ENCODE results near the gene NPRL2.

NPRL2 gene

DNA sequence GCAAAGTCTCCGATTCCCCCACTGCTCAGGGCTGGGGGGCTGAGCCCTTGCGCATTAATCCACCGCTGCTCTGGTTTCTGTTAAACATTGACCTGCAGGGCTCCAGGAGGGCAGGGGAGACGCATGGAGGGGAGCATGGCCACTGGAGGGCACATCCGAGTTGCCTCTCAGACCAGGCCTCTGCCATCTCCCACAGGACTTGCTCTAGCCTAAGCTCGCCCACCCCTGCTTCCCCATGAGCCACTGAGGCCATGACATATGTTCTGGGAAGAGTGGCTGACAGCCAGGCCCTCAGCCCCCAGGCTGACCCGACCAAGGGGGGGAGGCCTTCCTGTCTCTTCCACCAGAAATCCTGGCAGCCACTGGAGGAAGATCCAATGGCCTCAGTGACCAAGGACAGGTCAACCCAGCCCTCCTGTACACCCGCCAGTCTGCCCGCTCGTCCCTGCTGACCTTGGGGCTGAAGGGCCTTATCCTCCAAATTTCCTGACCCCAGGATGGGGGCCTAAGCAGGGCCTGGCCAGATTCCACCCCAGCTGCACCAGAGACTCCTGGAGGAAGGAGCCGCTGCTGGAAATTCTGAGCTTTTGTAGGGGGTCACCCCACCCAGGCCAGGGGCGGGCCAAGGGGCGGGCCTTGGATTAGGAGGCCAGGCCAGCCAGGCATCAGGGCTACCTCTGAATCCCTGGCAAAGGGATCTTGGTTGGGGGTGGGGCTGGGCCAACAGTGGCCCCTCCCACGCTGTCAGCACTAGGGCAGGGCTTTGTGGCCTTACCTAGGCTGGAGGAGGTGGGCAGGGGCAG, 47.4 kb downstream of the NPRL2 start, which contains the start of gene HYAL1:
TSS of gene HYAL1 (minus strand) at position 562 of the 803 bp plus-strand sequence. CDS start 618 bp downstream, outside the sequence.
- peaks cover 10% of the 10 kb centered on the region for H3K9me3 ChIP-seq (ENCODE audit: insufficient read depth, low read depth, low read length)
- no peak within 1 kb of the TSS for H3K4me2 ChIP-seq (ENCODE audit: low read length)
- peaks cover 3% of the 10 kb centered on the region for H3K79me2 ChIP-seq (ENCODE audit: control insufficient read depth, insufficient read depth, low read length, poor library complexity)

GRCh38 chr3:50302095-50303012, 48.2 kb downstream of the NPRL2 start:
- peaks cover 24% of the 10 kb centered on the region for H3K79me1 ChIP-seq (ENCODE audit: low read length)
- H3K23ac ChIP-seq (ENCODE audit: low read length), result no peak overlapping the region
- H3K9ac ChIP-seq (ENCODE audit: low read length), result no peak overlapping the region
- H3K4me3 ChIP-seq (ENCODE audit: low read depth, low read length), result no peak overlapping the region
- no peak overlapping the region for H4K91ac ChIP-seq (ENCODE audit: low read depth, low read length)
- H3K4me1 ChIP-seq (ENCODE audit: control insufficient read depth in 1 of 2, insufficient read depth in 2 of 2, low read length in 2 of 2), result peaks cover 19 to 24% of the 10 kb centered on the region in 2 experiments
- no peak overlapping the region for H2BK5ac ChIP-seq (ENCODE audit: low read depth, low read length, poor library complexity)
- peaks cover 3% of the 10 kb centered on the region for H3K79me2 ChIP-seq (ENCODE audit: control insufficient read depth, insufficient read depth, low read length, poor library complexity)
- H3K4ac ChIP-seq (ENCODE audit: low read depth, low read length), result no peak overlapping the region
- no peak overlapping the region for H4K12ac ChIP-seq (ENCODE audit: low read depth, low read length)
- peaks cover 7% of the 10 kb centered on the region for H3K9me3 ChIP-seq (ENCODE audit: insufficient read depth, low read depth, low read length)
- no peaks in the 10 kb centered on the region for H3K27me3 ChIP-seq (ENCODE audit: insufficient read depth, low read length)
- H3K27ac ChIP-seq (ENCODE audit: low read depth, low read length), result no peak overlapping the region
- DNase-seq, result no peak
- H3K36me3 ChIP-seq (ENCODE audit: control insufficient read depth in 1 of 2, insufficient read depth in 2 of 2, low read length in 2 of 2), result no peaks in the 10 kb centered on the region
- no peak overlapping the region for H3K4me2 ChIP-seq (ENCODE audit: low read length)
- H2AK5ac ChIP-seq (ENCODE audit: low read length), result peak overlapping the region; percentile 44
- H4K8ac ChIP-seq (ENCODE audit: low read depth, low read length), result no peak overlapping the region
- H2BK12ac ChIP-seq (ENCODE audit: low read length), result no peak overlapping the region
- no peak overlapping the region for H3K18ac ChIP-seq (ENCODE audit: low read length)
- H2BK120ac ChIP-seq (ENCODE audit: insufficient read depth, low read length, poor library complexity), result no peak overlapping the region
- no peak overlapping the region for H3K14ac ChIP-seq (ENCODE audit: low read length)
- WGBS (ENCODE audit: extremely low coverage, insufficient coverage, insufficient read length), result no CpG with 5 or more reads among the region's 32 CpGs
- H2AFZ ChIP-seq (ENCODE audit: insufficient read depth, low read length, poor library complexity), result no peak overlapping the region

More for the DNA sequence above, 47.4 kb downstream of the NPRL2 start, which contains the start of gene HYAL1:
- Histone ChIP-seq H3K4ac (ENCODE audit: low read depth, low read length) (no peak within 1 kb of the TSS), H4K91ac (ENCODE audit: low read depth, low read length) (no peak within 1 kb of the TSS), H3K27ac (ENCODE audit: low read depth, low read length) (no peak within 1 kb of the TSS), H3K18ac (ENCODE audit: low read length) (peak within 1 kb of the TSS; percentile 48), H2AK5ac (ENCODE audit: low read length) (peak within 1 kb of the TSS; percentile 44), H3K79me1 (ENCODE audit: low read length) (peaks cover 23% of the 10 kb centered on the region), H4K12ac (ENCODE audit: low read depth, low read length) (no peak within 1 kb of the TSS), H3K14ac (ENCODE audit: low read length) (no peak within 1 kb of the TSS), H4K8ac (ENCODE audit: low read depth, low read length) (no peak within 1 kb of the TSS), H3K4me1 (ENCODE audit: control insufficient read depth in 1 of 2, insufficient read depth in 2 of 2, low read length in 2 of 2) (peaks cover 19 to 24% of the 10 kb centered on the region in 2 experiments), H2BK12ac (ENCODE audit: low read length) (no peak within 1 kb of the TSS), H3K36me3 (ENCODE audit: control insufficient read depth in 1 of 2, insufficient read depth in 2 of 2, low read length in 2 of 2) (no peaks in the 10 kb centered on the region), H3K27me3 (ENCODE audit: insufficient read depth, low read length) (no peaks in the 10 kb centered on the region), H3K23ac (ENCODE audit: low read length) (no peak within 1 kb of the TSS), H3K4me3 (ENCODE audit: low read depth, low read length) (no peak within 1 kb of the TSS), H2BK120ac (ENCODE audit: insufficient read depth, low read length, poor library complexity) (no peak within 1 kb of the TSS), H3K9ac (ENCODE audit: low read length) (no peak within 1 kb of the TSS), H2AFZ (ENCODE audit: insufficient read depth, low read length, poor library complexity) (no peak within 1 kb of the TSS), H2BK5ac (ENCODE audit: low read depth, low read length, poor library complexity) (no peak within 1 kb of the TSS)
- DNase-seq, result no peak
- WGBS (ENCODE audit: extremely low coverage, insufficient coverage, insufficient read length), result no CpG with 5 or more reads among the region's 14 CpGs

DNA sequence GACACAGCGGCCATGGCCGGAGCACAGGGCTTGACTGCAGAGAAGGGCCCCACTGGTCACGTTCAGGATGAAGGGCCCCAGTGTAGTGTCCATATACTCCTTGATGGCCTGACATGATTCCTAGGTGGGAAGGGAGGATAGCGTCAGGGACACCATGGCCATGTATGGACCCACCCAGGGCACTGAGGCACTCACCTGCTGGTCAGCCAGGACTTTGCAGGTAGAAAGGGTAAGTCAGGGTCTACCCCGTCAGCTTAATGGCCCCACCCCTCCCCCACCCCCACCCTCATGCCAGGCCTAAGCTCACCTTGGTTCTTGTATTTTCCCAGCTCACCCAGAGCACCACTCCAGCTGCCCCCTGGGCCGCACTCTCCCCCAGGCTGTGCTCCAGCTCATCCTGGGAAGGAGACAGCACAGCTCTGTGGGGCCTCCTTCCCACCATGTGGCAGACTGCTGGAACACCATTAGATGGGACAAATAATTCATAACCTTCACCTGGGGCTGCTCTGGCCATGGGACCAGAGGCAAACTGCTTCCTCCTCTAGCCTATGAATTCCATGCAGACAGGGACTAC, 49.8 kb downstream of the NPRL2 start:
- no peak overlapping the region for H2BK5ac ChIP-seq (ENCODE audit: low read depth, low read length, poor library complexity)
- H2AK5ac ChIP-seq (ENCODE audit: low read length), result peak overlapping the region; percentile 81
- no peak overlapping the region for H3K27ac ChIP-seq (ENCODE audit: low read depth, low read length)
- H3K36me3 ChIP-seq (ENCODE audit: control insufficient read depth in 1 of 2, insufficient read depth in 2 of 2, low read length in 2 of 2), result peaks cover 4 to 5% of the 10 kb centered on the region in 2 experiments
- H3K23ac ChIP-seq (ENCODE audit: low read length), result no peak overlapping the region
- H3K4me1 ChIP-seq (ENCODE audit: control insufficient read depth in 1 of 2, insufficient read depth in 2 of 2, low read length in 2 of 2), result peaks cover 19 to 24% of the 10 kb centered on the region in 2 experiments
- H3K79me1 ChIP-seq (ENCODE audit: low read length), result peaks cover 24% of the 10 kb centered on the region
- H3K9ac ChIP-seq (ENCODE audit: low read length), result no peak overlapping the region
- H4K12ac ChIP-seq (ENCODE audit: low read depth, low read length), result peak overlapping the region; percentile 31
- no CpG with 5 or more reads among the region's 6 CpGs for WGBS (ENCODE audit: extremely low coverage, insufficient coverage, insufficient read length)
- no peak for DNase-seq
- peak overlapping the region; percentile 74 for H2BK12ac ChIP-seq (ENCODE audit: low read length)
- H4K91ac ChIP-seq (ENCODE audit: low read depth, low read length), result peak overlapping the region; percentile 37
- peak overlapping the region; percentile 43 for H2BK120ac ChIP-seq (ENCODE audit: insufficient read depth, low read length, poor library complexity)
- peak overlapping the region; percentile 23 for H3K14ac ChIP-seq (ENCODE audit: low read length)
- no peaks in the 10 kb centered on the region for H3K27me3 ChIP-seq (ENCODE audit: insufficient read depth, low read length)
- H4K8ac ChIP-seq (ENCODE audit: low read depth, low read length), result peak overlapping the region; percentile 51
- H3K4me2 ChIP-seq (ENCODE audit: low read length), result no peak overlapping the region
- H3K18ac ChIP-seq (ENCODE audit: low read length), result peak overlapping the region; percentile 34
- peaks cover 3% of the 10 kb centered on the region for H3K79me2 ChIP-seq (ENCODE audit: control insufficient read depth, insufficient read depth, low read length, poor library complexity)
- no peak overlapping the region for H2AFZ ChIP-seq (ENCODE audit: insufficient read depth, low read length, poor library complexity)
- H3K9me3 ChIP-seq (ENCODE audit: insufficient read depth, low read depth, low read length), result peaks cover 2% of the 10 kb centered on the region
- H3K4me3 ChIP-seq (ENCODE audit: low read depth, low read length), result no peak overlapping the region
- peak overlapping the region; percentile 2 for H3K4ac ChIP-seq (ENCODE audit: low read depth, low read length)
